Measurements from ENCODE around the gene PAQR8. TPM values are rescaled to one million over a fixed set of nuclear protein-coding genes. Genes with fewer than 3 reads are reported as not detected.

The PAQR8 gene
- total and polyA plus RNA-seq, 2 of the 13 experiments (the other 11 are each of a cell fraction or from before 2014, with no cell fraction given) = 37.7 to 50.7 TPM

GRCh38 chr6:52360601-52361413 lies 1.1 kb upstream of the PAQR8 start:
- Histone ChIP-seq H3K4me2 (ENCODE audit: low read depth, low read length) (peak overlapping the region; percentile 95), H3K27me3 (ENCODE audit: control insufficient read depth in 1 of 2, insufficient read depth in 2 of 2, low read length in 2 of 2) (no peaks in the 10 kb centered on the region; a peak in 1 of 5 replicates), H3K27ac (ENCODE audit: extremely low read length, insufficient read depth, low read length) (no peak overlapping the region), H3K36me3 (replicated peaks in 1 of 2; ENCODE audit: control insufficient read depth in 1 of 2, insufficient read depth in 2 of 2, low read length in 2 of 2) (no peaks in the 10 kb centered on the region; a peak in 1 of 5 replicates), H2AFZ (ENCODE audit: low read length) (peak overlapping the region; percentile 35), H3K9me3 (ENCODE audit: low read length) (no peaks in the 10 kb centered on the region), H3K9ac (ENCODE audit: insufficient read depth, low read depth, low read length) (peak overlapping the region; percentile 86), H3K4me1 (ENCODE audit: insufficient read depth, low read length) (peaks cover 62% of the 10 kb centered on the region), H4K20me1 (ENCODE audit: insufficient read depth, low read length) (peaks cover 7% of the 10 kb centered on the region; the same call in 1 of the 2 replicates), H3K4me3 (replicated peaks in 1 of 3; ENCODE audit: insufficient read depth in 1 of 3, low read depth in 2 of 3, low read length in 3 of 3) (peak overlapping the region; percentile 79 to 100 (median 95)), H3K79me2 (ENCODE audit: insufficient read depth, low read length) (peaks cover 41% of the 10 kb centered on the region)
- no TSS peak for BruUV-seq (replicated peaks)
- ATAC-seq = no peak
- in situ Hi-C loops (cut with HindIII; ENCODE audit: extremely low pct_ligation_motif_present, low pct_unique_long_range_greater_than_20kb) = no loop called here
- no peak for FAIRE-seq
- ChIA-PET POLR2A (interaction anchor here (3.8 kb wide), 1 partner anchor 35 kb away, joined by 22 read pairs; no protein-coding TSS in a partner anchor), CTCF (ENCODE audit: low intra/inter-chr PET ratio, low total read pairs) (no interaction called here)
- intact Hi-C loops (cut with micrococcal nuclease; ENCODE audit: unreplicated experiment) = loop anchor here (5.0 kb wide), 1 partner anchor 59 kb away; no protein-coding TSS in a partner anchor
- no peak for DNase-seq (ENCODE audit: low spot score)
- 61% methylated on average over 11 of the region's 11 CpGs for WGBS (ENCODE audit: low lambda C conversion rate)
- TF ChIP-seq ZNF709 (CRISPR knock-in tag; IDR thresholded peaks at IDR 0.05) (no peak), ZNF44 (CRISPR knock-in tag; IDR thresholded peaks at IDR 0.05) (no peak), ZNF33A (CRISPR knock-in tag; IDR thresholded peaks at IDR 0.05; ENCODE audit: borderline replicate concordance) (no peak), CBX2 (IDR thresholded peaks at IDR 0.05; ENCODE audit: low read depth, low read length) (no peak), CBX2 (CRISPR knock-in tag; IDR thresholded peaks at IDR 0.05; ENCODE audit: low read depth) (no peak), ZNF557 (CRISPR knock-in tag; IDR thresholded peaks at IDR 0.05) (no peak), THYN1 (CRISPR knock-in tag; IDR thresholded peaks at IDR 0.05; ENCODE audit: borderline replicate concordance, low read depth) (no peak), ZNF839 (CRISPR knock-in tag; IDR thresholded peaks at IDR 0.05; ENCODE audit: borderline replicate concordance) (no peak), ZFP36L2 (CRISPR knock-in tag; IDR thresholded peaks at IDR 0.05) (no peak), ZNF850 (CRISPR knock-in tag; conservative IDR thresholded peaks at IDR 0.05) (no peak), CEBPB (IDR thresholded peaks at IDR 0.05; ENCODE audit: borderline replicate concordance, low read depth, low read length) (peak; percentile 88), ZFY (CRISPR knock-in tag; IDR thresholded peaks at IDR 0.05) (peak; percentile 19; the same call in 1 of the 2 replicates), SIX4 (CRISPR knock-in tag; IDR thresholded peaks at IDR 0.05) (no peak), MYC (CRISPR knock-in tag; IDR thresholded peaks at IDR 0.05; ENCODE audit: borderline replicate concordance) (no peak), FOXJ3 (CRISPR knock-in tag; IDR thresholded peaks at IDR 0.05; ENCODE audit: borderline replicate concordance) (no peak), ESRRA (CRISPR knock-in tag; IDR thresholded peaks at IDR 0.05; ENCODE audit: low read depth) (no peak), ZNF280D (CRISPR knock-in tag; IDR thresholded peaks at IDR 0.05) (no peak), CEBPG (CRISPR knock-in tag; IDR thresholded peaks at IDR 0.05) (peak; percentile 80), ZMYM3 (CRISPR knock-in tag; IDR thresholded peaks at IDR 0.05) (no peak), U2AF2 (IDR thresholded peaks at IDR 0.05; ENCODE audit: low read depth, low read length) (no peak), TCF12 (IDR thresholded peaks at IDR 0.05) (no peak), TCF12 (CRISPR knock-in tag; IDR thresholded peaks at IDR 0.05) (0 out of 2 replicates have a peak, but pooled peaks have one; percentile 20)
